K562 (cell line): Measurements from ENCODE around the gene FRMD4A. TPM values are rescaled to one million over a fixed set of nuclear protein-coding genes. Genes with fewer than 3 reads are reported as not detected.

Source experiments
- CBFB ChIP-seq: sonication (generic); formaldehyde crosslinking; IDR thresholded peaks from 2 replicates; pipeline ENCODE4 v1.4.0; 2020; ENCODE audit warnings: mild to moderate bottlenecking, missing genetic modification reagents
- CREBBP ChIP-seq: IDR thresholded peaks from one replicate; pipeline ENCODE4 v1.6.1; 2012; ENCODE audit warnings: low read depth, mild to moderate bottlenecking, control low read depth, inconsistent platforms, low read length
- TCFL5 ChIP-seq: fragments of 250-450 bp; sonication (Bioruptor Pico); conservative IDR thresholded peaks from 2 replicates; pipeline ENCODE4 v1.6.1; 2021; ENCODE audit warnings: mild to moderate bottlenecking, moderate library complexity, matching md5 sums
- ZBTB26 ChIP-seq: fragments of 450-650 bp; formaldehyde crosslinking; IDR thresholded peaks from 2 replicates; pipeline ENCODE4 v1.4.0; 2022; ENCODE audit warnings: missing genetic modification characterization
- ZNF707 ChIP-seq: fragments of 250-450 bp; sonication (Bioruptor Pico); conservative IDR thresholded peaks from 2 replicates; pipeline ENCODE4 v1.8.0; 2022; ENCODE audit warnings: inconsistent platforms, mild to moderate bottlenecking, moderate library complexity
- polyA plus RNA-seq, 8 experiments: library from polyadenylated mRNA; depleted of rRNA in 4 of 8; stranded (reverse) in 5 of 8; unstranded in 3 of 8; fragments of >200 nt; fragmentation: Nextera tagmentation in 2 of 8; fragmentation: Illumina TruSeq in 1 of 8; extraction: Ambion mirVana in 2 of 8; extraction: Trizol in 1 of 8; gene quantifications; 2 replicates each; pipeline versions ENCODE4 v1.2.1 to v1.2.3, GENCODE V29; 2011 to 2014; ENCODE audit warnings: inconsistent platforms in 1 of 8, missing spikeins in 1 of 8
- total RNA-seq, 7 experiments: library from RNA; depleted of rRNA in 6 of 7; stranded (reverse); fragments of >200 nt in 6 of 7; fragmentation: Illumina TruSeq in 2 of 7; extraction: Trizol in 2 of 7; gene quantifications; 2 replicates each; pipeline versions ENCODE4 v1.2.1 to v1.2.3, GENCODE V29; 2011 to 2021; ENCODE audit warnings: low replicate concordance in 1 of 7
- TF ChIP-seq, protein P1 (sequence below): sonication (generic); formaldehyde crosslinking; IDR thresholded peaks from 2 replicates; pipeline ENCODE4 v1.8.0; 2022; ENCODE audit warnings: mild to moderate bottlenecking, missing genetic modification reagents
- TF ChIP-seq, protein P2 (sequence below): IDR thresholded peaks from 2 replicates; pipeline ENCODE4 v1.6.1; 2012; ENCODE audit warnings: low read depth, low read length, improper control_type of control experiment, borderline replicate concordance
- TF ChIP-seq, protein P3 (sequence below): sonication (generic); formaldehyde crosslinking; IDR thresholded peaks from 2 replicates; pipeline ENCODE4 v1.8.1; 2023; ENCODE audit warnings: mild to moderate bottlenecking, missing genetic modification reagents

FRMD4A gene
- total and polyA plus RNA-seq, 9 of the 15 experiments (the other 6 are each of a cell fraction or from before 2014, with no cell fraction given), result 0.80 to 5.2 (median 3.0) TPM

DNA sequence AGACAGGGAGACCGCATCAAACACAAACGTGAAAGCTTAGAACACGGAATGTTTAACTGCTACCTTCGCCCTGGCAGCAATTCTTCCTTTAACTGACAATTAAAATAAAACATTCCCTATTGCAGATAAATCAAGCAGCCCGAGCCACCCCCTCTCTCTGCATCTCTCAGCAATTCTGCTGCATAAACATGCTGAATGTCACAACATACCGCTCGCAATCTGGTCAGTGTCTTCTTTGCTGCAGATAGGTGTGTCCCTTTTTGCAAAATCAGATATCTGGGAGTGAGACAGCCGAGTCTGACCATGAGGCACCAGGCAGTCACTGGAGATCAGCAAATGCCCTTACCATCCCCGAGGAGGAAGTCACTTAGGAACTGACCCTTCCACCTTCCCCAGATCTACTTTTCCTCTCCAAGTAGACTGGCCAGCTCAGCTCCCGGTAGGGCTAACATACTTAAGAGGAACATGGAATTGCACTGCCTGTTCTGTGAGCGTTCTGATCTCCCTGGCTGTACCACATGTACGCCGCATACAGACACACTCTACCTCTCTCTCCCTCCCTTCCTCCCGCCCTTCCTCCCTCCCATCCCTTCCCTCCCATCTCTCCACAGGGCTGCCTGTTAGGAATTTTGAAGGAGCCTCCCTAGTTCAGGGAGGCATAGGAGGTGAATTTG, at the start of gene FRMD4A (continued):
- TF ChIP-seq, protein P1, sequence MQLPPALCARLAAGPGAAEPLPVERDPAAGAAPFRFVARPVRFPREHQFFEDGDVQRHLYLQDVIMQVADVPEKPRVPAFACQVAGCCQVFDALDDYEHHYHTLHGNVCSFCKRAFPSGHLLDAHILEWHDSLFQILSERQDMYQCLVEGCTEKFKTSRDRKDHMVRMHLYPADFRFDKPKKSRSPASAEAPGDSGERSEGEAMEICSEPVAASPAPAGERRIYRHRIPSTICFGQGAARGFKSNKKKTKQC, result no peak
- TF ChIP-seq CREBBP, result no peak
- TF ChIP-seq, protein P2, sequence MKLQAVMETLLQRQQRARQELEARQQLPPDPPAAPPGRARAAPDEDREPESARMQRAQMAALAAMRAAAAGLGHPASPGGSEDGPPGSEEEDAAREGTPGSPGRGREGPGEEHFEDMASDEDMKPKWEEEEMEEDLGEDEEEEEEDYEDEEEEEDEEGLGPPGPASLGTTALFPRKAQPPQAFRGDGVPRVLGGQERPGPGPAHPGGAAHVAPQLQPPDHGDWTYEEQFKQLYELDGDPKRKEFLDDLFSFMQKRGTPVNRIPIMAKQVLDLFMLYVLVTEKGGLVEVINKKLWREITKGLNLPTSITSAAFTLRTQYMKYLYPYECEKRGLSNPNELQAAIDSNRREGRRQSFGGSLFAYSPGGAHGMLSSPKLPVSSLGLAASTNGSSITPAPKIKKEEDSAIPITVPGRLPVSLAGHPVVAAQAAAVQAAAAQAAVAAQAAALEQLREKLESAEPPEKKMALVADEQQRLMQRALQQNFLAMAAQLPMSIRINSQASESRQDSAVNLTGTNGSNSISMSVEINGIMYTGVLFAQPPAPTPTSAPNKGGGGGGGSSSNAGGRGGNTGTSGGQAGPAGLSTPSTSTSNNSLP, result no peak
- TF ChIP-seq TCFL5 (CRISPR knock-in tag), result no peak
- no peak for TF ChIP-seq CBFB (CRISPR knock-in tag)
- TF ChIP-seq ZNF707, result no peak
- TF ChIP-seq ZBTB26 (CRISPR knock-in tag), result no peak
- TF ChIP-seq, protein P3, sequence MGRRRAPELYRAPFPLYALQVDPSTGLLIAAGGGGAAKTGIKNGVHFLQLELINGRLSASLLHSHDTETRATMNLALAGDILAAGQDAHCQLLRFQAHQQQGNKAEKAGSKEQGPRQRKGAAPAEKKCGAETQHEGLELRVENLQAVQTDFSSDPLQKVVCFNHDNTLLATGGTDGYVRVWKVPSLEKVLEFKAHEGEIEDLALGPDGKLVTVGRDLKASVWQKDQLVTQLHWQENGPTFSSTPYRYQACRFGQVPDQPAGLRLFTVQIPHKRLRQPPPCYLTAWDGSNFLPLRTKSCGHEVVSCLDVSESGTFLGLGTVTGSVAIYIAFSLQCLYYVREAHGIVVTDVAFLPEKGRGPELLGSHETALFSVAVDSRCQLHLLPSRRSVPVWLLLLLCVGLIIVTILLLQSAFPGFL (CRISPR knock-in tag), result no peak
